HG03039 (cell line): ENCODE results near the gene MBD6.
A peak's percentile ranks its signal among the peaks of the same experiment; 100 is the strongest.

Experiments
- ATAC-seq: cut with Tn5 transposase; IDR thresholded peaks from one replicate; pipeline ENCODE4 v1.9.1; 2021; ENCODE audit warnings: mild to moderate bottlenecking, moderate library complexity; ENCODE audit not compliant: unreplicated experiment

MBD6 gene

GRCh38 chr12:57527184-57527583, 4.6 kb downstream of the MBD6 start:
- no peak for ATAC-seq

DNA sequence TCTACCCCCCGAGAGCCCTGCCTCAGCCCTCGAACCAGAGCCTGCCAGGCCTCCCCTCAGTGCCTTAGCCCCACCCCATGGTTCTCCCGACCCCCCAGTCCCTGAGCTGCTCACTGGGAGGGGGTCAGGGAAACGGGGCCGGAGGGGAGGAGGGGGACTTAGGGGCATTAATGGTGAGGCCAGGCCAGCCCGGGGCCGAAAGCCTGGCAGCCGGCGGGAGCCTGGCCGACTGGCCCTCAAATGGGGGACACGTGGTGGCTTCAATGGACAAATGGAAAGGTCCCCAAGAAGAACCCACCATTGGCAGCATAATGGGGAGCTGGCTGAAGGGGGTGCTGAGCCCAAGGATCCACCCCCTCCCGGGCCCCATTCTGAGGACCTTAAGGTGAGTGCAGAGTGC, 5.6 kb downstream of the MBD6 start:
- no peak for ATAC-seq

DNA sequence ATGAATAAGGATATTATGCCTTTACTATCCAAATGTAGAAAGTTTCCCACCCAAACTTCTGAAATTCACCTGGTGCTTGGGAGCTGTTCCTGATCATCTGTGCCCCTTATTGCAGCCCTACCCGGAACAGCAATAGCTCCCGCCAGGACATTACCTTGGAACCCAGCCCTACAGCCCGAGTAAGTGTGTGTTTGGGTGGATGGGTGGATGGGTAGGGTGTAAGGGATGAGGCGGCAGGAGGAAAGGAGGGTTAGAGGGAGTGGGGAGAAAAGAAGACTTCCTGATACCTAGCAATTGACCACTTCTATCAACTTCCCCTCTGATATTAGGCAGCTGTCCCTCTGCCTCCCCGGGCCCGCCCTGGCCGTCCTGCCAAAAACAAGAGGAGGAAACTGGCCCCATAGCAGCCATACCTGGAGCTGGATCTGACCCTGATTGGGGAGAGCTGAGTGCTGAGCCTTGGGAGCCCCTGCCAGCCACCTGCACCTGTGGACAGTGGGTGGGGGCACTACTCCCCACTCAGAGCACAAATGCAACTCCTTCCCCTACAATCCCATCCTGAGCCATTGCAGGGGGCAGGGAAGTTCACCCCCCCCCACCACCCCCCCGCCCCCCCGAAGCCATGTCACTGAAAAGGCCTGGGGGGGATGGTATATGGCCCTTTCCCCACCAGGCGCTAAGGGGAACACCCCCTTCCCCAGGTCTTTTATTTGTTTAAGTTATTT, 6.4 kb downstream of the MBD6 start:
- ATAC-seq = no peak

- no peak for ATAC-seq
Measured at GRCh38 chr12:57529831-57530230, 7.2 kb downstream of the MBD6 start.

DNA sequence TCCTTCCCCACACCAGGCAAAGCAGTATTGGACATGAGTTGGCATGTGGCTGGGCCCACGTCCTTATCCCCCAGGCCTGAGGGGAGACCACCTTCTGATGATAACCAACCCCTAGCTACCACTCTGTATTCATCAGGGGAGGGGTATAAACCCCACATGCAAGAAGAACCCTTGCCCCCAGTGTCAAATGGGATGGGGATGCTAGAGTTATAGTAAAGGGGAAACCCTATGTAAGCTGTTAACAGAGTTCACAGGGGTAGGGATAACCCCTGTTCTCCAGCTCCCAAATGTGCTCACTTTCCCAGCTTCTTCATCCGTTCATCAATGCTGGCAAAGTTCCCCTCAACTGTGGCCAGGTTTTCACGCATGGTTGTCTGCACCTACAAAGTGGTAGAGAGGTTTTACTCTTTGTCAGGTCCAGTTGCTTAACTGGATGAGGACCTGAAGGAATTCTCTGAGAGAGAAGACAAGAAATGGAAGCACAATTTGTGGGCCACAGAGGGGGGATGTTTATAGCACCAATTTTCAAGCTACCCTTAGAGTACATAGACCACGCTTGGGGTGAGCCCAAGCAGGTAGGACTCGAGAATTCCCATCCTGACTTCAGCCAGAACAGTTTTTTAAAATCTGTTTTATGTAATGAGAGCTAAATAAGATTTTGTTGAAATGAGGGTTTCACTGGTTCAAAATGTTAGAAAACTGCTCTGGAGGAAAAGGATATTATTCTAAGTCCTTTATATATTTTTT, 7.9 kb downstream of the MBD6 start:
- ATAC-seq = no peak

- ATAC-seq = no peak
Measured at GRCh38 chr12:57531836-57532235, 9.2 kb downstream of the MBD6 start.

- ATAC-seq = no peak
Measured at GRCh38 chr12:57533108-57533507, 10.5 kb downstream of the MBD6 start.

DNA sequence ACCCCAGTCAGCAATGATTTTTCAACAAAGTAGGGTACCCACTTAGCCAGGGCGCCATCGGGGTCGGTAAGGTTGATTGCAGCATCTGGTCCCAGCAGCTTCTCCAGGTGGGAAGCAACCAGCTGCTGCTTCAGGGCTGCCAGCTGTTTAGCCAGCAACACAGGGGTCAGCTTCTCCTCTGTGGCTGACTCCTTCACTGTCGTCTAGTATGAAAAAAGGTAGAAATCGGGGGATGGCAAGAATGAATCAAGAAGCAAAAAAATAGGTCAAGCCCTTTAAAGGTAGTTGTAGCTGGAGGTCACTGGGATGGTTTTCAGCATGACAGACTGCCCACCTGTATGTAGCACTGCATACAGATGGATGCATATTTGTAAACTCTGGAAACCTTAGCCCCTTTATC, 11.6 kb downstream of the MBD6 start:
- ATAC-seq = no peak

DNA sequence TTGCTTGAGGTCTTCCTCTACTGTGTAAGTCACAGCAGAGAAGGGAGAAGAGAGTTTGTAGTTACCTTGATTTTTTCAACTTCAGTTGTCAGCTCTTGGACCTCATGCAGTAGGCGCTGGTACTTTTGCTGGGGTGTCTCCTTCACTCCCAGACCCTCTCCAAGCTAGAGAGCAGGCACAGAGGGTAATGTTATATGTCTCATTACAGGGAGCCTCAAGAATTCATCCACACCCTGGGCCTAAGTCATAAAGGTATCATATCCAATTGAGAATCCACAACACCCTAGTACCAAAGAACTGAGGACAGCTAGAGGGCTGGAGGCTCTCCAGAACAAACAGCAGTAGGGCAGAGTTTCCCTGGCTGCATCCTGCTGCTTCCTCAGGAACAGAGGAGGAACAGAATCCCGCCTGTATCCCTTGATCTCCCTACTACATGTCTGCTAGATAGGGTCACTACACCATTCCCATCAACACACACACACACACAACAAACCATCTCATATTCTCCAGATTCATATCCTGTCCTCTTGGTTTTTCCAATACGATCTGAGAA, 12.4 kb downstream of the MBD6 start:
- ATAC-seq = no peak

- ATAC-seq = no peak
Measured at GRCh38 chr12:57535764-57536596, 13.4 kb downstream of the MBD6 start.

GRCh38 chr12:57536597-57536942, 13.9 kb downstream of the MBD6 start:
- no peak for ATAC-seq

DNA sequence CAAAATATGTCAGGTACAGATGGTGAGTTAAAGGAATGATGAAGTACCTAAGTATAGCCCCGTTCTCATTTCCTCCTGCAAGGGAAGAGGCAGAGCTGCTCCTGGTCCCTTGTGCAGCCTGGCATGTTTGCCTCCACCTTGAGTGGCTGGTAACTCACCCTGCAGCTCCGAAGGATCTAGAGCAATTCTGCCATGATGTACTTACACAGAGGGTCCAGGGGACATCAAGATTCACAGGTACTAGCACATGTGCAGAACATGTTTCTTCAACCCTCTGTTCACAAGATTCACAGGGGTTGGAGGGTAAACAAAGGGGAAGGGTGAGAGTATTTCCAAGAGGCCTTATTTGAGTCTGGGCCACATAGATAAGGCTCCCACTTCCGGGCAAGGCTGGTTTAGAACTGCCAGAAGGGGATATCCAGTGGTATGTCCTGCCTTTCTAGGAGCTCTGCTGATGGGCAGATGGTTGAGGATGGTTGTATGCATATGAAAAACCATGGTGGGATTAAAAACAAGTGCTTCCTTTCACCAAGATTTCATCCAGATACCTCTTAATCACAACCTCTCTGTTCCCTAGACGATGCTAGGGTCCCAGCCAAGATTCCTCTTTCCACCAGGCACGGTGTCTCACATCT, 16.6 kb downstream of the MBD6 start:
- ATAC-seq = no peak

DNA sequence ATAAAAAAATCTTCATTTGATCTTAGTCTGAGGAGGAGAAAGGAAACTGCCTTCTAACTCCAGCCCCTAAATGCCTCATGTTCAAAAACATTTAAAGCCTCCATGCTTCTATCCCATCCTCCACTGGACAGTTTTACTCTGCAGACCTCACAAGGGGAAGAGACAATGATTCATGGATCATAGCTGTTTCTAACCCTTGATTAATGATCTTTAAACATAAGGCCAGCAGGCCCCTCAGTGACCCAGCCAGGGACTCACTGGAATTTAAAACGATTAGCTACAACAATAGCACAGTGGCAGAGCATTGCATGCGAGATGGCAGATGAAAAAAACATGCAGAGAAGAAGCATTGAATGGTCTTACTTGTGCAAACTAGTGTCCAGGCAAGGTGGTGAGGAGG, 18.4 kb downstream of the MBD6 start:
- ATAC-seq = no peak

DNA sequence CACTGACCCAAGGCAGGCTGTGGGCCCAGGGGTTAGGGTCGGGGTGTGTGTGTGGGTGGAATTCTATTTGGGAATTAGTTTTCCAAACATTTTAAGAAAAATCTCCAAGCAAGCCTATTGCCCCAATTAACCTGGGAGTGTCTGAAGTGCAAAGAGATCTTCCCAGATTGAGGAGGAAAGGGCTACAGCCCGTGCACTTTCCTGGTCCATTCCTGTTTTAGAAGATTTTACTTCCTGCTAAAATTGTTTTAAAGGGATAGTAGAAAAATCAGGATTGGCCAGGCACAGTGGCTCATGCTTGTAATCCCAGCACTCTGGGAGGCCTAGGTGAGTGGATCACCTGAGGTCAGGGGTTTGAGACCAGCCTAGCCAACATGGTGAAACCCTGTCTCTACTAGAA, 19.1 kb downstream of the MBD6 start:
- ATAC-seq = no peak

GRCh38 chr12:57543581-57543980, 21.0 kb downstream of the MBD6 start:
- ATAC-seq = no peak

- no peak for ATAC-seq
Measured at GRCh38 chr12:57545809-57546437, 23.3 kb downstream of the MBD6 start.

- ATAC-seq = peak; percentile 97
Measured at GRCh38 chr12:57546438-57547287, 24.0 kb downstream of the MBD6 start, which contains the start of gene DCTN2. Gene DCTN2, minus strand, starts transcription at chr12:57547192. Its CDS starts 129 bp downstream, at chr12:57547063.

GRCh38 chr12:57547288-57548012, 24.8 kb downstream of the MBD6 start:
- ATAC-seq = no peak

DNA sequence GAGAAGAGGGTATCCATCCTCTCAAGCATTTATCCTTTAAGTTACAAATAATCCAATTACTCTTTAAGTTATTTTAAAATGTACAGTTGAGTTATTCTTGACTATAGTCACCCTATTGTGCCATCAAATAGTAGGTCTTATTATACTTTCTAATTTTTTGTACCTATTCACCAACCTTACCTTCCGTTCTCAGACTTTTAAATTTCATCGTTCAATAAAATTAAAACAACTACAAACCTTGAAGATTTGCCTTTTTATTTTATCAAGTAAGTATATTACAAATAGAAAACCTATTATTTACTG, 25.3 kb downstream of the MBD6 start:
- no peak for ATAC-seq
